B cell (primary cell): Measurements from ENCODE around the gene RALGAPA2. TPM values are rescaled to one million over a fixed set of nuclear protein-coding genes. Genes with fewer than 3 reads are reported as not detected.

Source experiments
- ATAC-seq: fragments of 200-7000 bp; cut with Tn5 transposase; one replicate; pipeline ENCODE4 v1.10.0; 2021; ENCODE audit warnings: low read depth, mild to moderate bottlenecking, moderate number of reproducible peaks, moderate library complexity
- CTCF ChIA-PET: fragments of 350-600 bp; sonication (Branson Sonifier 250); formaldehyde crosslinking; loops from one replicate; lab custom pipeline; 2021; ENCODE audit warnings: antibody characterized with exemption, inconsistent platforms; lab: Charles Lee
- POLR2A ChIA-PET: fragments of 350-600 bp; sonication (Branson Sonifier 250); formaldehyde crosslinking; loops from one replicate; lab custom pipeline; 2021; ENCODE audit warnings: antibody characterized with exemption; lab: Charles Lee
- DNase-seq: peaks from one replicate; pipeline ENCODE4 v3.0.0; 2013
- H2AFZ ChIP-seq: 2 replicates; pipeline ENCODE4 v1.6.1; 2012; ENCODE audit warnings: mild to moderate bottlenecking, low read depth, low read length; ENCODE audit not compliant: insufficient read depth, poor library complexity, severe bottlenecking
- H3K27ac ChIP-seq, 2 donors: 1 replicate in 1 of 2; 2 replicates in 1 of 2; pipeline ENCODE4 v1.5.1; 2012 to 2013; ENCODE audit warnings: low read length in 2 of 2, mild to moderate bottlenecking in 2 of 2, moderate library complexity in 1 of 2
- H3K27me3 ChIP-seq, 4 experiments: fragments of 200-600 bp in 1 of 4; sonication (generic) in 1 of 4; replicated peaks in 1 of 4; 1 replicate in 2 of 4; 2 replicates in 2 of 4; pipeline versions ENCODE4 v1.6.1 to v1.7.0; 2013 to 2016; ENCODE audit warnings: low read length in 3 of 4, mild to moderate bottlenecking in 2 of 4, mixed read lengths in 1 of 4, moderate library complexity in 1 of 4; ENCODE audit not compliant: insufficient read depth in 4 of 4, control insufficient read depth in 3 of 4; ENCODE audit errors: control extremely low read depth in 1 of 4
- H3K36me3 ChIP-seq, 2 experiments: replicated peaks in 1 of 2; 1 replicate in 1 of 2; 2 replicates in 1 of 2; pipeline versions ENCODE4 v1.6.1 to v1.7.1; 2013; ENCODE audit warnings: low read length in 1 of 2; ENCODE audit not compliant: insufficient read depth in 2 of 2, control insufficient read depth in 1 of 2; ENCODE audit errors: control extremely low read depth in 1 of 2, extremely low read depth in 1 of 2
- H3K4me1 ChIP-seq, 2 donors: fragments of 200-600 bp in 1 of 2; sonication (generic) in 1 of 2; 1 replicate in 1 of 2; 2 replicates in 1 of 2; pipeline versions ENCODE4 v1.5.1 to v1.6.1; 2013 to 2017; ENCODE audit warnings: low read length in 2 of 2; ENCODE audit not compliant: control insufficient read depth in 2 of 2, insufficient read depth in 2 of 2
- H3K4me2 ChIP-seq: replicated peaks from 2 replicates; pipeline ENCODE3; 2012; ENCODE audit warnings: mild to moderate bottlenecking, low read depth, low read length; ENCODE audit not compliant: poor library complexity, severe bottlenecking
- H3K4me3 ChIP-seq, 5 experiments: fragments of 200-600 bp in 1 of 5; sonication (generic) in 1 of 5; 1 replicate in 3 of 5; 2 replicates in 2 of 5; pipeline versions ENCODE4 v1.5.1 to v1.7.0; 2011 to 2016; ENCODE audit warnings: low read length in 4 of 5, mild to moderate bottlenecking in 4 of 5, low read depth in 2 of 5, control low read depth in 1 of 5, moderate library complexity in 1 of 5; ENCODE audit not compliant: insufficient read depth in 1 of 5; ENCODE audit errors: control extremely low read depth in 1 of 5, extremely low read depth in 1 of 5
- H3K79me2 ChIP-seq: fragments of 200-600 bp; sonication (generic); one replicate; pipeline ENCODE4 v1.6.0; 2016; ENCODE audit warnings: low read length; ENCODE audit not compliant: control insufficient read depth, insufficient read depth
- H3K9ac ChIP-seq: fragments of 200-600 bp; sonication (generic); 2 replicates; pipeline ENCODE4 v1.6.1; 2017; ENCODE audit warnings: mild to moderate bottlenecking, low read length, moderate library complexity
- H3K9me3 ChIP-seq, 3 donors: one replicate each; pipeline versions ENCODE4 v1.6.1 to v1.7.1; 2013; ENCODE audit warnings: low read length in 2 of 3; ENCODE audit not compliant: control insufficient read depth in 2 of 3, insufficient read depth in 1 of 3; ENCODE audit errors: control extremely low read depth in 1 of 3
- H4K20me1 ChIP-seq: 2 replicates; pipeline ENCODE4 v1.6.0; 2012; ENCODE audit warnings: mild to moderate bottlenecking, low read length; ENCODE audit not compliant: insufficient read depth, control insufficient read depth, poor library complexity, severe bottlenecking
- H3K27ac Mint-ChIP-seq: one replicate; pipeline ENCODE4 v1.8.0; 2021; ENCODE audit warnings: mixed read lengths
- H3K27me3 Mint-ChIP-seq: one replicate; pipeline ENCODE4 v1.8.0; 2021; ENCODE audit warnings: mixed read lengths
- H3K4me1 Mint-ChIP-seq: one replicate; pipeline ENCODE4 v1.8.0; 2021; ENCODE audit warnings: mixed read lengths
- H3K4me3 Mint-ChIP-seq: one replicate; pipeline ENCODE4 v1.8.0; 2021; ENCODE audit warnings: mixed read lengths
- H3K9me3 Mint-ChIP-seq: one replicate; pipeline ENCODE4 v1.8.0; 2022; ENCODE audit warnings: mixed read lengths; ENCODE audit not compliant: insufficient read depth
- CTCF ChIP-seq: fragments of 200-600 bp; IDR thresholded peaks from one replicate; pipeline ENCODE4 v1.8.0; 2022; ENCODE audit warnings: antibody characterized with exemption, mild to moderate bottlenecking
- EZH2 ChIP-seq: IDR thresholded peaks from 2 replicates; pipeline ENCODE4 v1.6.1; 2012; ENCODE audit warnings: borderline replicate concordance, low read depth, mild to moderate bottlenecking, moderate library complexity, low read length; ENCODE audit not compliant: insufficient read depth, poor library complexity, severe bottlenecking
- WGBS: methylation state at CpG from one replicate; pipeline ENCODE4 v1.1.5; 2013; ENCODE audit warnings: missing lambda C conversion rate; ENCODE audit not compliant: insufficient coverage; 5-methylcytosine and 5-hydroxymethylcytosine counted together
- intact Hi-C: fragments of 100-400 bp; cut with micrococcal nuclease; formaldehyde crosslinking; loops from one replicate; pipeline ENCODE4 v1.10.0; 2022
- polyA plus RNA-seq: library from polyadenylated mRNA; depleted of rRNA; stranded (reverse); fragments of >200 nt; gene quantifications from 2 replicates; pipeline ENCODE4 v1.2.3, GENCODE V29; 2012
- total RNA-seq, 2 donors: library from RNA; stranded (reverse); fragments of 120-200 nt in 1 of 2; gene quantifications; 1 replicate in 1 of 2; 2 replicates in 1 of 2; pipeline versions ENCODE4 v1.2.3 to v1.2.4, GENCODE V29; 2013 to 2022

Gene RALGAPA2
- total and polyA plus RNA-seq, 2 donors (not counting 1 experiment from before 2014, with no cell fraction given): 6.4 to 33.1 TPM

- TF ChIP-seq CTCF: no peak
- intact Hi-C loops: no loop called here
- Mint-ChIP-seq H3K27me3 (no peaks in the 10 kb centered on the region), H3K4me1 (peaks cover 9% of the 10 kb centered on the region), H3K4me3 (no peak overlapping the region), H3K27ac (no peak overlapping the region), H3K9me3 (no peaks in the 10 kb centered on the region)
- H3K9me3 ChIP-seq: no peaks in the 10 kb centered on the region
- H3K4me1 ChIP-seq: peaks cover 11 to 13% of the 10 kb centered on the region in 2 donors
- H3K4me2 ChIP-seq: no peak overlapping the region
- 95% methylated on average over 7 of the region's 11 CpGs for WGBS
- no peaks in the 10 kb centered on the region for H3K79me2 ChIP-seq
- no peaks in the 10 kb centered on the region for H4K20me1 ChIP-seq
- H2AFZ ChIP-seq: no peak overlapping the region
- no peak overlapping the region for H3K27ac ChIP-seq
- ChIA-PET CTCF (no interaction called here), POLR2A (no interaction called here)
- no peaks in the 10 kb centered on the region for H3K36me3 ChIP-seq
- no peaks in the 10 kb centered on the region for H3K27me3 ChIP-seq
- ATAC-seq (no peak), DNase-seq (no peak)
- H3K4me3 ChIP-seq: no peak overlapping the region
- no peak overlapping the region for H3K9ac ChIP-seq
These were observed 18.8 kb upstream of the RALGAPA2 start for GRCh38 chr20:20731000-20731944.

- no peaks in the 10 kb centered on the region for H4K20me1 ChIP-seq
- H3K36me3 ChIP-seq: no peaks in the 10 kb centered on the region
- 94% methylated on average over 2 of the region's 3 CpGs for WGBS
- no peak overlapping the region for H2AFZ ChIP-seq
- ChIA-PET POLR2A (no interaction called here), CTCF (no interaction called here)
- H3K79me2 ChIP-seq: no peaks in the 10 kb centered on the region
- no peaks in the 10 kb centered on the region for H3K27me3 ChIP-seq
- no peak for ATAC-seq
- intact Hi-C loops: no loop called here
- H3K4me3 Mint-ChIP-seq: no peak overlapping the region
- no peak overlapping the region for H3K4me2 ChIP-seq
- no peak overlapping the region for H3K4me3 ChIP-seq
- H3K9me3 ChIP-seq: no peaks in the 10 kb centered on the region
- H3K9ac ChIP-seq: no peak overlapping the region
- no peak overlapping the region for H3K27ac Mint-ChIP-seq
- no peak for TF ChIP-seq CTCF
- no peak for TF ChIP-seq EZH2
- H3K27ac ChIP-seq: no peak overlapping the region
- peaks cover 7% of the 10 kb centered on the region for H3K4me1 Mint-ChIP-seq
- no peaks in the 10 kb centered on the region for H3K9me3 Mint-ChIP-seq
- no peak for DNase-seq
- H3K4me1 ChIP-seq: peaks cover 8 to 9% of the 10 kb centered on the region in 2 donors
- peaks cover 5% of the 10 kb centered on the region for H3K27me3 Mint-ChIP-seq
These were observed 17.1 kb upstream of the RALGAPA2 start for GRCh38 chr20:20729563-20729962.
